GM18870 (cell line): ENCODE measurements around the gene TEX38.
A peak's percentile ranks its signal among the peaks of the same experiment; 100 is the strongest.
"Not testable (repeated sequence)": the region's sequence is repeated elsewhere in the genome, so short reads cannot be mapped to it uniquely, and the experiment has no call there.

Experiments
- ATAC-seq: cut with Tn5 transposase; IDR thresholded peaks from one replicate; pipeline ENCODE4 v1.9.1; 2021; ENCODE audit warnings: moderate library complexity; ENCODE audit not compliant: unreplicated experiment

Gene TEX38

DNA sequence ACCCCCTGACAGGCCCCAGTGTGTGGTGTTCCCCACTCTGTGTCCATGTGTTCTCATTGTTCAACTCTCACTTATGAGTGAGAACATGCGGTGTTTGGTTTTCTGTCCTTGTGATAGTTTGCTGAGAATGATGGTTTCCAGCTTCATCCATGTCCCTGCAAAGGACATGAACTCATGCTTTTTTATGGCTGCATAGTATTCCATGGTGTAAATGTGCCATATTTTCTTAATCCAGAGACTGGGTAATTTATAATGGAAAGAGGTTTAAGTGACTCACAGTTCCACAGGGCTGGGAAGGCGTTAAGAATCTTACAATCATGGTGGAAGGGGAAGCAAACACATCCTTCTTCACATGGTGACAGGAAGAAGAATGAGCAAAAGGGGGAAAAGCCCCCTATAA lies 17.0 kb upstream of the TEX38 start:
- not testable (repeated sequence) for ATAC-seq

DNA sequence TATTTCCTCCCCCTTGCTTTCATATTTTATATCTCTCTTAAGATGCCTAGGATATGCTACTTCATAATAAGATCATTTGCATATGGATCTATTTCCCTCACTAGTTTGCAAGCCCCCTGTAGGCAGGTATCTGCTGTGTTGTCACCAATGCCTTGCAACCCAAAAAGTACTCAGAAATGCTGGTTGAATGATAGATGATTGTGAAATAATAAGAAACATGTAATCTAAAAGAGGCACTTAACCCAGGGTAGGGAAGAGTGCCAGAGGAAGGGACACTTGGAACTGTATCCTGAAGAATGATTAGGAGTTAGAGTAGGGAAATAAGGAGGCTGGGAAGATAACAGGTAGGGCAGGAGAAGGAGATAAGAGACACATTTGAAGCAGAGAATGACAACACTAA lies 15.8 kb upstream of the TEX38 start:
- ATAC-seq: no peak

DNA sequence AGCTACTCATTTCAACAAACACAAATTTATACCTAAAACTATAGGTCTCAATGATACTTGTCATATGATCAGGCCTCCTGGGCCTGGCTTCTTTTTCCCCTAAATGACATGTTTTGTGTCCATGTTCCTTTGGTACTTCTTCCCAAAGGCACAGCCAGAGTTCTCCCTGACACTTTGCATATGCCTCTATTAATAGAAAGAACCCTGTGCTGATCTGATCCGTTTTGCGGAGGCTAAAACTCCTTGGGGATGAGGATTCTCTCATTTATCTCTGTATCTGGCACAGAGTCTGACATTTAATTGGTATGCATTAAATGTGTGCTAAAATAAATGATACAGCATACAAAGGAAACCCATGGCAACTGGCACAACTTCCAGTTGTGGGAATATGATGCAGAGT lies 15.0 kb upstream of the TEX38 start:
- ATAC-seq: no peak

DNA sequence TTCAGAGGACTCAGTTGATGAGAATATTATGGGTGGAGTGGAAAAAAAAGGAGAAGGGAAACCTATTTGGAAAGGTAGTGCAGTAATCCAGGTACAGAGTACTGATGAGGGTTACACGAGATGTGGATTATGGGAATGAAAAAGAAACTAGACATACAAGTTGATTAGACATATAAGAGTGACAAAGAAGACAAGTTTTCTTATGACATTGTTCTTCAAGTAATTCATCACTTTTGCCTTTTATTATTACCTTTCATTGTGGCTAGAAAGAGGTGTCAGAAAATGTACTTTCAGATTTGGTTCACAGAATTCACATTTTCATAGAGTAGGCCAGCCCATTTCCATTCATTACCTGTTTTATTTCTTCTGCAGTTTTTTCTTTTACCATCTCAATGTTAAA lies 13.9 kb upstream of the TEX38 start:
- no peak for ATAC-seq

DNA sequence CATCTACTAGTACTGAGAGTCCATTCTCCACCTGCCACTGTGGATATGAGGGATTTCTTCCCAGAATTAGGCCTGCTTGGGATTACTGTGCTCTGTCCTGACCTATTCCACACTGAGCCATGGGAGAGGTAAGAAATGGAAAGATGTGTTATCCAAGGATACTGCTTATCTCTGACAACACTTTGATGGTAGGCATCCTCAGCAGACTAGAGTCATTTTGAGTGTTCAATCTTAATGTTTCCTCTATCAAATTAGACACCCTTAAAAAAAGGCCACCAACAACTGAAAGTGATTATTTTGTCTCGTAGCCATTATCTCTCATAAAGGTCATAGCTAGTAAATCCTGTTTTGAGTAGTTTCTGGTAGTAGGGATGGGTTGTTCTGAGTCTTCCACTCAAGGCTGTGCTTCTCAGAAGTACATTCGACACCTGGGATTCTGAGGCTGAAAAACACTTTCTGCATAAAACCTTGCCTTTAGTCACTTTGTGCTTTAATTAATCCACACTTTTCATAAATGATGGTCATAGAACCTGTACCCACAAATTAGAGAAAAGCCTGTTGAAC lies 12.3 kb upstream of the TEX38 start:
- ATAC-seq: no peak

DNA sequence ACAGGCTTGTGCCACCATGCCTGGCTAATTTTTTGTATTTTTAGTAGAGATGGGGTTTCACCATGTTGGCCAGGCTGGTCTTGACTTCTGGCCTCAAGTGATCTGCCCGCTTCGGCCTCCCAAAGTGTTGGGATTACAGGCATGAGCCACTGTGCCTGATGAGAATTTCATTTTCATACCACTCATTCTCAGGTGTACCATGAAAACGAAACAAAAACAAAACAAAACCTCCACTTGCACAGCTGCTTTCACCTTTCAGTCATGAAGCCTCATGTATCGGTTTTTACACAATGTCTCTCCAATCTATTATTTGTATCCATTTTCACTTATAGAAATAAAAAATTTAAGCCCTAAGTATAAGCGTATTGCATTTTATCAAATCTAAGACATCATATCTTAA lies 11.5 kb upstream of the TEX38 start:
- ATAC-seq: peak; percentile 73

DNA sequence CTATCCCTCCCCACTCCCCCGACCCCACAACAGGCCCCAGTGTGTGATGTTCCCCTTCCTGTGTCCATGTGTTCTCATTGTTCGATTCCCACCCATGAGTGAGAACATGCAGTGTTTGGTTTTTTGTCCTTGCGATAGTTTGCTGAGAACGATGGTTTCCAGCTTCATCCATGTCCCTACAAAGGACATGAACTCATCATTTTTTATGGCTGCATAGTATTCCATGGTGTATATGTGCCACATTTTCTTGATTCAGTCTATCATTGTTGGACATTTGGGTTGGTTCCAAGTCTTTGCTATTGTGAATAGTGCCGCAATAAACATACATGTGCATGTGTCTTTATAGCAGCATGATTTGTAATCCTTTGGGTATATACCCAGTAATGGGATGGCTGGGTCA lies 8.7 kb upstream of the TEX38 start:
- ATAC-seq: not testable (repeated sequence)

DNA sequence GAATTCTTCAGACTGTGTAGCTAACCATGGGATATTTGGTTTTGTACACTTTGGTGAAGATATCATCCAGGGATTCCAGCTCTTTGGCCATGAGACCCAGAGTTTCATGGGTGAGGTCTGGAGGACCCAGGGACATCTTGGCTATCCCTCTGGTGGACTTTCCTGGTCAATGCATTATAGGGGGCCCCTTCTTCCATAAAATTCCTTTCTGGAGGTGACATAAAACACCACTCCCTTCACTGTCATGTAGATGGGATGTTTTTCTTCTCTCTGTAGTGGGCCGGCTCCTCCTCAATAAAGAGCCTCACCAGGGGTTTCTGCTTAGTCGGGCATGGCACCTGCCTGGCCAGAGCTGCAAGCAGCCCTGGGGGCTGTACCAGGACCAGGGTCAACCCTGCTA lies 5.7 kb upstream of the TEX38 start:
- ATAC-seq: no peak

DNA sequence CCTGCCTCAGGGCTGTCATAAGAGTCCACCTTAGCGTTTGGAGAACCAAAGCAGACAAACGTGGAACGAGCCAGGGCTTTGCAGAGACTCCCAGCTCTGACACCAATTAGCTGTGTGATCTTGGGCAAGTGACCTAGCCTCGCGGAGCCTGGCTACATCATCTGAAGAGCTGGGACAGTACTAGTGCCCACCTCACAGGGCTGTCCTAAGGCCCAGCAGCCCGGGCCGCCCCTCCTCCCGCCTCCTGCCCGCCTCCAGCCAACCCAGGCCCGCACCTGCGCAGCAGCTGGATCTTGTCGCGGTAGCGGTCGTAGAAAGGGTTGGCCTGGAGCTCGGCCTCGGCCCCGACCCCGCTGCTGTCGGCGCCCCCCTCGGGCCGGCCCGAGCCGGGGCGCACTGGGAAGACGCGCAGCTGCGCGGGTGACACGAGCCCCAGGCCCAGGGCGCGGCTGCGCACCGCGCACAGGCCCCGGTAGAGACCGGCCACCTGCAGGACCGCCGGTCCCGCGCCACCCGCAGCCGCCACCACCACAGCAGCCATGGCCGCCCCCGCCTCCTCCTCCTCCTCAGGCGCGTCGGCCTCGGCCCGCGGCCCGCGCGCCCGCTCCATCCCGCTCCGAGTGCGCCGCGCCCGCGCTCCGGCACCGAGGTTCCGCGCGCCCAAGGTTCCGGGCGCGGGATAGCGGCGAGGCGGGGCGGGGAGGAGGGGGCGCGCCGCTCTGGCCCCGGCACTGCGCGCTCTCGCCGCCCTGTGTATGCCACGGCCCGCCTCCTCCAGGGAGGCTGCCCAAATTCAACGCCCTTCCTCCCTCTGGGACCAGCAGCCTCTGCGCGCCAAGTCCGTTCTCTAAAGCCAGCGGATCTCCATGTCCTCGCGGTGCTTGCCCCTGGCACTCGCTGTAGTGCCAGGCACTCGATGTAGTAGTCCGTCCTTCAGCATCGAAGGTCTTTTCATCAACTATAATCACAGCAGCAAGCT lies 3.6 kb upstream of the TEX38 start, which contains the start of gene ATPAF1:
Gene ATPAF1 (minus strand): TSS at position 583 of the 979 bp plus-strand sequence. CDS start 42 bp downstream, at position 541.
- ATAC-seq: no peak

DNA sequence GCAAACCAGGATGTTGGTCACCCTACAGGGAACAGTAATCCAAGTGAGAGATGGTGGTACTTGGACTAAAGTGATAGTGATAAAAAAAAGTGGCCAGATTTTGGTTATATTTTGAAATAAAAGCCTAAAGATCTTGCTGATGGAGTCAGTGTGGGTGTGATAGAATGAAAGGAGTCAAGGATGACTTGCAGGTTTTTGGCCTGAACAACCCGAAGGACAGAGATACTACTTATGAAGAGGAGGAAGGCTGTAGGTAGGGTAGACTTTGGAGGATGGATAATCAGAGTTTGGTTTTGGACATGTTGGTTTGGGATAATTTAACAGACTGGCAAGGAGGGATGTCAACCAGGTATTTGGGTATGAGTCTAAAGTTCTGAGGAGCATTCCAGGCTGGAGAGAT lies 1.5 kb upstream of the TEX38 start:
- no peak for ATAC-seq

DNA sequence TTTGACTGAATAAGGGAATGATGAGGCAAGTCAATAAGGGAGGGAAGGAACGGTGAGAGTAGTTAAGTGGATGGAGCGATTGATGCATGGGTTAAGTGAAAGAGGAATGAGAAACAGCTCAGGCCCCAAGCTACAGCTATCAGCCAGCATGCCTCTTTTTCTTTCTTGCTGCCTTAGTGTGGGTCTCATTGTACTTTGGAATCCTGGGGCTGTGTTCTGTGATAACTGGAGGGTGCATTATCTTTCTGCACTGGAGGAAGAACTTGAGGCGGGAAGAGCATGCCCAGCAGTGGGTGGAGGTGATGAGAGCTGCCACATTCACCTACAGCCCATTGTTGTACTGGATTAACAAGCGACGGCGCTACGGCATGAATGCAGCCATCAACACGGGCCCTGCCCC lies 1.0 kb downstream of the TEX38 start:
- ATAC-seq: no peak

DNA sequence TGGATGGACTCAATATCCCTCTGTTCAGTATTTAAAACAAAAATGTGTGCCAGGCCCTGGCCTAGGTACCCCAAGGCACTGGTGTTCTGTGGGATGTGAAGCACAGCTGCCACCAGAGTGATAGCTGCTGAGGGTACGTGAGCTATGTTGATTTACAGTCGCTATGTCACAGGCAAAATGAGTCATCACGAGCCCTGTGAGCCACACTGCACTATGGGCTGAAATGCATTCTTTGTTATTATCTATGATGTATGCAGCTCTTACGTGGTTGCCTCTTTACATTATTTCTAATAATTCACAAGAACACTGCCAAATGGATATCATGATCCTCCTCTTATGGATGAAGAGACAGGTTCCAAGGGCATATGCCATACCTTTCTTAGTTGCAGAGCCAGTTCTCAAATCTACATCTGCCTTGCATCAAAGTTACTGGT lies 2.1 kb downstream of the TEX38 start:
- ATAC-seq: no peak

DNA sequence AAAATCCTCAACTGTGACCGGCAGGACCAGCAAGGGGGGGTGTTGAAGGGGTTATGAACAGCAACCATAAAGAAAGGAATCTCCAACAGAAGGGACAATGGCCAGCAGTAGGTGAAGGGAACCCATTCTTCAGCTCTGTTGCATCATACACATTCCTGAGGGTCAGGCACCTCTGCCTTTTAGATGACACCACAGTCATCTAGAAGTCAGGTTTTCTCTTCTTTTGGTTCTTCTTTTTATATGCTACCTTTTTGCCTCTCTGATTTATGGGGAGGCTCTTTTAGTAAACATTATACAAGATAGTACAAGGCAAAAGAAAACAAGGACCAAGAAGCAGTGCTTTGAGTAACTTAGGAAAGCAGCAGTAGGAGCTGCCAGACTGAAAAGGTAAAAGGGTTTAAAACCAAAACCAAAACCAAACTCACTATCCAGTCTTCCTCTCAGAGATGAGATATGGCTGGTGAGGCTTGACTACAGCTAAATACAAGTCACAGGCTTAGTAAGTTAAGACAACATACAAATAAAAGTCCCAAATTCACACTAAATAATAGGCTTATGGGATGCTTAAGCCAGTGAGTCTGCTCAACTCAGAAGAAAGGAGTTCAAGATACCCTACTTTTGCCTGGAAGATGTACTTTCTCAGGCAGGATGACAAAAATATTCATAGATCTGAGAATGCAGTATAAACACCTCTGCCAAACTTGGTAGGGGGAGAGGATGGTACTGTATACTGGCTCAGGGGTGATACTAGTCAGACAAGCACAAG lies 4.1 kb downstream of the TEX38 start:
- ATAC-seq: peak; percentile 81

DNA sequence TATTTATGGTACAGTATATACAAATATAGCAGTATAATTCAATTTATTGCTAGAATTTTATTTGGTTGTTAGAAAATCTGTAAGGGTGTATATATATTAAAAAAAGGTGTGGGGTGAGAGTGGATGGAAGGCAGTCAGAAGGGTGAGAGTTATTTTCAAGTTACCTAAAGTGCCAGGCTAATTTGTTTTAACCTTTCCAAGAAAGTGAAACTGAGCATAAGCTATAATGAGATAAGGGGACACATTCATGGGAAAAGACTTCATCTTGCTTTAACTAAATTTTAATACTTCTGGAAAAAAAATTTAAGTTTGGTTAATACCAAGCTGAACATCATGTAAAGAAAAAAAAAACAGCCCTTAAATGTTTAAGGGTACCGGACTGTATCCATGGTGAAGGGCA lies 4.9 kb downstream of the TEX38 start:
- no peak for ATAC-seq

DNA sequence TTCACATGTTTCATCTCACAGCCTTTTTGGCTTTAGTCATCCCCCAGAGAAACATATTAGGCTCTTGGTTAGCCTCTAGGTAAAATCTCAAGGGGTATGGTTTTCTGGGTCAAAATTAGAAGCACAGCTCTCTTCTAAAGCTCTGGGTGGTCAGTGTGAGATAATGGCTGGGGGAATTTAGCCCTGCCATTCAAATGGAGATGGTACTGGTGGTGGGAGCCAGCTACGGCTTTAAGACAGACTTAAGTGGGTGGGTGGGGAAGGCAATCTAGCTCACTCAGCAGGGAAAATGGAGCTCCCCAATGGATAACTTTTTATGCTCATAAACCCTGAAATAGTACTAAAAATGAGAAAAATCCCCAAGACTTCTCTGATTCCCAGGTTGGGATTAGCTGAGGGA lies 5.7 kb downstream of the TEX38 start:
- ATAC-seq: no peak

DNA sequence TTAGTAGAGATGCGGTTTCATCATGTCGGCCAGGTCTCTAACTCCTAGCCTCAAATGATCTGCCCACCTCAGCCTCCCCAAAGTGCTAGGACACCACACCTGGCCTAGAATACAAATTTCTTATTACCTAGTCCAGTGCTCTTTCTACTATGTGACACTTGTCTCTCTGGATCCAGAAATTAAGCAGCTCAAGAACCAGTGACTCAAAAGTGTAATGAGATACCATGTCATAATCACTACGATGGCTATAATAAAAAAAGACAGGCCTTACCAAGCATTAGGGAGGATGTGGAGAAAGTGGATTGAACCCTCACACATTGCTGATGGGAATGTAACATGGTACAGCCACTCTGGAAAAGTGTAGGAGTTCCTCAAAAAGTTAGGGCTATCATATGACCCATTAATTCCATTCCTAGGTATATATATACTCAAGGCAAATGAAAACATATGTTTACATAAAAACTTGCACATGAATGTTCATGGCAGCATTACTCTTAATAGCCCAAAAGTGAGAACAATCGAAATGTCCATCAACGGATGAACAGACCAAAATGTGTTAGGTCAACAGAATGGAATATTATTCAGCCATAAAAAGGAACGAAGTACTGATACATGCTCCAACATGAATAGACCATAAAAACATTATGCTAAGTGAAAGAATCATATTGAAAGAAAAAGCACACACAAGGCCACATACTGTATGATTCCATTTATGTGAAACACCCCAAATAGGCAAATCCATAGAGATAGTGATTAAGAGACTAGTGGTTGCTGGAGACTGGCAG lies 8.3 kb downstream of the TEX38 start:
- ATAC-seq: no peak

DNA sequence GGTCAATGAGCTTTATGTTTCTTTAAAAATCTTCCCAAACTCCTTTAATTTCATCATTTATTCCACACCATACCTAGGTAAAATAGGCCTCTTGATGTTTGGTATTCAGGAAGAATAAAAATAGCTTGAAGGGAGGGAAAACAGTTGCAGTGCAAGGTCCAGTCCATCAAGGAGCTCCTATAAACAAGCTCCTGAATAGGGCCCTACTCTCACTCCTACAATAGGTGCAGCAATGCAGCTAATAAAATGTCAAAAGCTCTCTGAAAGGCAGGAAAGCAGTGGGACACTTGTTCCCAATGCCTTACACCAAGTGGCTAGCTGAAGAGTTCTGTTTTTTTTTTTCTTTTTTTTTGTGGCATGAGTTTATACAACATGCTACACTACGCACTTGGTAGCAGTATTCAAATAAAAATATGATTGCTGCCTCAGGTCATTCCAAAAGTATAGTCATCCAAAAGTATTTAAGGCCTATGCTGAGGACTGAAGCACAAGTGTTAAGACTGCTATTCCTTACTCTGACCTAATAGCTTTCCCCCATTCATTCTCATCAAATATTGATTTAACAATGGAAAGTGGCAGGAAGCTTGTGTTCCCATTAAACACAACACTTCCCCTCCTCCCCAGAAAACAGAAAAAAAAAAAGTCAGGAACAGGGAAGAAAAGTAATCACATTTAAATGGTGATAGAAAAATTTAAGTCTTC lies 9.8 kb downstream of the TEX38 start:
- no peak for ATAC-seq

DNA sequence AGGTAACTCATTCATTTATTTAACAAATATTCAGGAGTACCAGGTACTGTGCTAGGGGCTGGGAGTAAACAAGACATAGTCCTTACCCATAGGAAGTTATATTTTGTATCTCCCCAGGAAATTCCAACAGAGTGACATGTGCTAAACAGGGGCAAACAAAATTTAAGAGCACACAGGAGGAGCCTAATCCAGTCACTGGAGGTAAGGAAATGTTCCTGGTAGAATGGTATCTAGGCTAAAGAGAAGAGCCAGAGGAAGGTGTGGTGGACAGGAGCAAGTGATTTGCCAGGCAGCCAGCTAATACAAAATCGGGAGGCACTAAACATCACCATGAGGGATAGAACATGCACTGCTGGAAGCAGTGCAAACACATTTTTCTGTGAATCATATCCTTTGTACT lies 10.4 kb downstream of the TEX38 start:
- ATAC-seq: no peak

DNA sequence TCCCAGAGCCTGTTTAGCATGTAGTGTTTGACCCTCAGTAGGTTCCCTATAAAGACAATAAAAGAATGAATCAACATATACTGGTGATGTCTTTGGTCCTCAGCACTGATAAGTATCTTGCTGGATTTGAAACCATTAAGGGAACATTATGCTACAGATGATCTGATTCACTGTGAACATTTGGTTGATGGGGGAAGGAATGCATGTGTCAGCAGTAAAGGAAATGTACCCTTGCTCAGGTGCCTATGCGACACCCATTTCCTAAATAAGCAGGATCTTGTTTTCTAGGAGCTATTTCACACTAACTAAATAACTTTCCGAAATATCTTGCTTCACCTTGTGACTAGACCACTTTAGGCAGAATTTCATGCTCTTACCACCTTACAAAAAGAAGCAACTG lies 13.0 kb downstream of the TEX38 start:
- no peak for ATAC-seq

DNA sequence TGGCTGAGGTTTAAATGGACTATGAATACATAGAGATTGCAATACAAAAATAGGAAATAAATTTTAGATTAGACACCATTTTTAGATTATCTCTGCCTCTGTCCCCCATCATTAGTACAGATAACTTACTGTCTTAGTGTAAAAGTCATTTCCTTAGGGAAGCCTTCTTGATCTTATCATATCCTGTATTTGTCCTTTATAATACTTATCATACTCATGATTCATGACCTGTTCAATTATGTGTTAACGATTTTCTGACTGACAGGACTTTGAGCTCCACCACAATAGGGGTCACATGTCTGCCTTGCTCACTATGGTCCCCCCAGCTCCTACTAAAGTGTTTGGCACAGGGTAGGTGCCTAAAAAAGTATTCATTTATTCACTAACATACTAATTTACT lies 14.6 kb downstream of the TEX38 start:
- no peak for ATAC-seq
